ENCODE results near the gene G6PC3. TPM values are rescaled to one million over a fixed set of nuclear protein-coding genes. Genes with fewer than 3 reads are reported as not detected.
A peak's percentile ranks its signal among the peaks of the same experiment; 100 is the strongest.

The G6PC3 gene
- polyA plus RNA-seq, 2 of the 4 experiments (the other 2 are of a cell fraction): 104 to 130 TPM

GRCh38 chr17:44112284-44113280, 42.0 kb downstream of the G6PC3 start:
- peaks cover 53% of the 10 kb centered on the region for H3K4me1 ChIP-seq
- ChIA-PET POLR2A (interaction anchor here (2.7 to 6.8 kb wide), 2 partner anchors 10 to 17 kb away, joined by 16 to 50 read pairs; partner anchors contain the start of gene HDAC5), CTCF (interaction anchor here (0.6 to 39.6 kb wide), 11 partner anchors 5 to 521 kb away, joined by 3 to 1202 read pairs (median 5); partner anchors contain the start of genes G6PC3 and HDAC5)
- no peak overlapping the region for H3K4me3 ChIP-seq
- 85% methylated on average over 2 of the region's 4 CpGs for WGBS (ENCODE audit: missing lambda C conversion rate)
- no peak overlapping the region for H3K4me2 ChIP-seq
- FAIRE-seq (no peak), DNase-seq (ENCODE audit: low read depth in 1 of 2, low spot score in 1 of 2) (no peak), ATAC-seq (no peak)
- peak overlapping the region in 1 of 2 experiments; percentile 86; a peak in 2 of 6 replicates for H3K27ac ChIP-seq
- no peaks in the 10 kb centered on the region for H3K9me3 ChIP-seq
- TF ChIP-seq NFE2L2 (conservative IDR thresholded peaks at IDR 0.05; ENCODE audit: low read length) (no peak), JUNB (IDR thresholded peaks at IDR 0.05) (no peak), CBX8 (IDR thresholded peaks at IDR 0.05) (no peak), BCL3 (IDR thresholded peaks at IDR 0.05) (no peak), ATOH8 (CRISPR knock-in tag; IDR thresholded peaks at IDR 0.05; ENCODE audit: low read depth) (no peak), HOXA7 (CRISPR knock-in tag; IDR thresholded peaks at IDR 0.05) (no peak), PHF8 (IDR thresholded peaks at IDR 0.05; ENCODE audit: borderline replicate concordance, low read depth) (no peak), RARB (CRISPR knock-in tag; IDR thresholded peaks at IDR 0.05) (no peak)

GRCh38 chr17:44113382-44113781, 42.8 kb downstream of the G6PC3 start:
- no peak overlapping the region for H3K4me3 ChIP-seq
- ATAC-seq (no peak), DNase-seq (ENCODE audit: low read depth in 1 of 2, low spot score in 1 of 2) (no peak), FAIRE-seq (no peak)
- H3K27ac ChIP-seq: no peak overlapping the region
- ChIA-PET CTCF (interaction anchor here (0.7 to 39.6 kb wide), 8 partner anchors 6 to 217 kb away, joined by 3 to 1202 read pairs (median 50); partner anchors contain the start of genes G6PC3 and HDAC5), POLR2A (interaction anchor here (6.8 kb wide), 1 partner anchor 9 kb away, joined by 50 read pairs; the partner anchor contains the start of gene HDAC5)
- TF ChIP-seq USF2 (IDR thresholded peaks at IDR 0.05) (no peak), PBX3 (IDR thresholded peaks at IDR 0.05) (no peak), TP53 (CRISPR knock-in tag; IDR thresholded peaks at IDR 0.05) (no peak)
- H3K4me1 ChIP-seq: peaks cover 45% of the 10 kb centered on the region
- no peak overlapping the region for H3K4me2 ChIP-seq
- WGBS (ENCODE audit: missing lambda C conversion rate): 91% methylated on average over 1 of the region's 1 CpG
- H3K9me3 ChIP-seq: no peaks in the 10 kb centered on the region

- POLR2A ChIA-PET: interaction anchor here (1.2 kb wide), 1 partner anchor 9 kb away, joined by 3 read pairs; the partner anchor contains the start of gene HDAC5
- DNase-seq (ENCODE audit: low read depth in 1 of 2, low spot score in 1 of 2): no peak
- Histone ChIP-seq H3K9me3 (no peaks in the 10 kb centered on the region), H3K4me3 (no peak overlapping the region), H3K4me2 (no peak overlapping the region), H3K27ac (no peak overlapping the region), H3K4me1 (peaks cover 37% of the 10 kb centered on the region)
- WGBS (ENCODE audit: missing lambda C conversion rate): 85% methylated on average over 7 of the region's 9 CpGs
- FAIRE-seq: no peak
- TF ChIP-seq REST (IDR thresholded peaks at IDR 0.05): no peak
- TF ChIP-seq SREBF2 (IDR thresholded peaks at IDR 0.05): no peak
- TF ChIP-seq KDM1A (IDR thresholded peaks at IDR 0.05; ENCODE audit: low read depth): no peak
- no peak for TF ChIP-seq NFE2L2 (conservative IDR thresholded peaks at IDR 0.05; ENCODE audit: low read length)
- TF ChIP-seq SMC3 (IDR thresholded peaks at IDR 0.05): no peak
- no peak for TF ChIP-seq ZSCAN20 (CRISPR knock-in tag; IDR thresholded peaks at IDR 0.05)
- CTCF ChIA-PET: interaction anchor here (0.8 to 39.6 kb wide), 22 partner anchors 6 to 523 kb away, joined by 3 to 1202 read pairs (median 16); partner anchors contain the start of genes G6PC3, HDAC5, HROB and LSM12
- ATAC-seq: no peak
Measured at GRCh38 chr17:44113868-44114840, 43.6 kb downstream of the G6PC3 start.

All from A549 (cell line).